Right cardiac atrium (tissue), 5 donors: ENCODE results near the gene TST. TPM values are rescaled to one million over a fixed set of nuclear protein-coding genes. Genes with fewer than 3 reads are reported as not detected.
"Not testable (repeated sequence)": the region's sequence is repeated elsewhere in the genome, so short reads cannot be mapped to it uniquely, and the experiment has no call there.

Experiments used
- ATAC-seq, 2 donors: fragments of 200-7000 bp; cut with Tn5 transposase; one replicate each; pipeline versions ENCODE4 v1.8.0 to v1.9.1; 2020; ENCODE audit warnings: moderate library complexity in 2 of 2, mild to moderate bottlenecking in 1 of 2
- DNase-seq, 3 donors: peaks; one replicate each; pipeline ENCODE4 v3.0.0-alpha.2; 2020
- H3K27ac ChIP-seq: one replicate; pipeline ENCODE4 v1.5.1; 2013; ENCODE audit warnings: mild to moderate bottlenecking, low read length, control low read depth, moderate library complexity
- H3K27me3 ChIP-seq: one replicate; pipeline ENCODE4 v1.6.1; 2013; ENCODE audit not compliant: control insufficient read depth, insufficient read depth
- H3K4me1 ChIP-seq: one replicate; pipeline ENCODE4 v1.6.1; 2013; ENCODE audit warnings: low read length; ENCODE audit not compliant: control insufficient read depth, insufficient read depth
- H3K4me3 ChIP-seq: one replicate; pipeline ENCODE4 v1.5.1; 2013; ENCODE audit warnings: low read length, control low read depth
- H3K9me3 ChIP-seq: one replicate; pipeline ENCODE4 v1.6.1; 2013; ENCODE audit warnings: low read length; ENCODE audit not compliant: control insufficient read depth
- WGBS: extraction: QIAGEN DNeasy Blood & Tissue Kit; methylation state at CpG from one replicate; pipeline ENCODE4 v1.1.7; 2013; 5-methylcytosine and 5-hydroxymethylcytosine counted together
- intact Hi-C, 4 donors: fragments of 100-400 bp; cut with DNase I; formaldehyde crosslinking; loops; one replicate each; pipeline versions ENCODE4 v1.11.0 to v1.14.0; 2022 to 2023
- polyA plus RNA-seq: library from polyadenylated mRNA; stranded (reverse); fragments of 200-250 nt; gene quantifications from one replicate; pipeline ENCODE4 v1.2.3, GENCODE V29; 2013
- total RNA-seq, 4 donors: library from RNA; stranded (reverse); fragmentation: NEBNext Ultra II Directional; extraction: Animal tissue kit (Norgen Biotek cat#: 25700); gene quantifications; one replicate each; pipeline ENCODE4 v1.2.1, GENCODE V29; 2021
- donor health status: healthy with polysubstance abuse.
- donor health status: DM: no; HTN: yes; CAD: no.
- donor health status: DM: no; HTN: no; CAD: no.
- donor health status: DM: no; HTN: yes; CAD: no; lungs with severe emphysema.
- donor health status: DM: yes; HTN: yes; CAD: no.

TST gene
- total and polyA plus RNA-seq, 5 donors, result 31.7 to 67.9 (median 36.7) TPM

GRCh38 chr22:36998620-36999351 lies 20.5 kb downstream of the TST start:
- no peak for ATAC-seq
- H3K27me3 ChIP-seq, result no peaks in the 10 kb centered on the region
- no peak overlapping the region for H3K4me3 ChIP-seq
- 77% methylated on average over 9 of the region's 9 CpGs for WGBS
- H3K9me3 ChIP-seq, result no peaks in the 10 kb centered on the region
- DNase-seq, result no peak
- H3K4me1 ChIP-seq, result no peaks in the 10 kb centered on the region
- intact Hi-C loops, result no loop called here
- no peak overlapping the region for H3K27ac ChIP-seq

DNA sequence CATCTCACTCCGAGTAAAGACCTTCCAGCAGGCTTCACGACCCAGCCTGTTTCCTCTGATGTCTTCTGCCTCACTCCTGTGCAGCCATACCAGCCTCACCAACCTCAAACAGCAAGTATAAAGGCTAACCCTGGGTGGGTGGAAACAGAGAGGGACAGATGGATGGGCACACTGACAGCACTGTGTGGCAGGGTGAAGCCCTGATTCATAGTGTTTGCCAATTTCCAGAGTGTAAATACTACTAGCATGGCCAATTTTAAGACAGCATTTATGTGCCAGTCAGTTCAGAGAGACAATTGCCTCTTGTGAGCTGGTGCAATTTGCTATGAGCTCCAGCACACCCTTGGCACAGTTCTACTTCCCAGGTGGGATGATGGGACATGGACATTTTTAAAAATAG lies 21.5 kb downstream of the TST start:
- no peaks in the 10 kb centered on the region for H3K4me1 ChIP-seq
- 80% methylated on average over 2 of the region's 2 CpGs for WGBS
- H3K27ac ChIP-seq, result no peak overlapping the region
- no peaks in the 10 kb centered on the region for H3K27me3 ChIP-seq
- intact Hi-C loops, result no loop called here
- no peak overlapping the region for H3K4me3 ChIP-seq
- ATAC-seq (no peak), DNase-seq (no peak)
- no peaks in the 10 kb centered on the region for H3K9me3 ChIP-seq

- WGBS, result 45% methylated on average over 6 of the region's 6 CpGs
- H3K27ac ChIP-seq, result no peak overlapping the region
- no peak for DNase-seq
- intact Hi-C loops, result no loop called here
- H3K27me3 ChIP-seq, result no peaks in the 10 kb centered on the region
- no peaks in the 10 kb centered on the region for H3K9me3 ChIP-seq
- no peak for ATAC-seq
- H3K4me1 ChIP-seq, result no peaks in the 10 kb centered on the region
- no peak overlapping the region for H3K4me3 ChIP-seq
Observed at GRCh38 chr22:36991206-36991605, 28.0 kb downstream of the TST start.

- no peak for ATAC-seq
- no peaks in the 10 kb centered on the region for H3K9me3 ChIP-seq
- WGBS, result 66% methylated on average over 6 of the region's 6 CpGs
- DNase-seq, result no peak
- no peaks in the 10 kb centered on the region for H3K4me1 ChIP-seq
- intact Hi-C loops, result no loop called here
- no peak overlapping the region for H3K4me3 ChIP-seq
- H3K27ac ChIP-seq, result no peak overlapping the region
- no peaks in the 10 kb centered on the region for H3K27me3 ChIP-seq
Observed at GRCh38 chr22:36990457-36990856, 28.8 kb downstream of the TST start.

- intact Hi-C loops, H3K27ac ChIP-seq, ATAC-seq, H3K4me1 ChIP-seq, H3K4me3 ChIP-seq, H3K9me3 ChIP-seq, H3K27me3 ChIP-seq, DNase-seq: not testable (repeated sequence)
- 89% methylated on average over 4 of the region's 4 CpGs for WGBS
Observed at GRCh38 chr22:36989012-36989411, 30.2 kb downstream of the TST start.

DNA sequence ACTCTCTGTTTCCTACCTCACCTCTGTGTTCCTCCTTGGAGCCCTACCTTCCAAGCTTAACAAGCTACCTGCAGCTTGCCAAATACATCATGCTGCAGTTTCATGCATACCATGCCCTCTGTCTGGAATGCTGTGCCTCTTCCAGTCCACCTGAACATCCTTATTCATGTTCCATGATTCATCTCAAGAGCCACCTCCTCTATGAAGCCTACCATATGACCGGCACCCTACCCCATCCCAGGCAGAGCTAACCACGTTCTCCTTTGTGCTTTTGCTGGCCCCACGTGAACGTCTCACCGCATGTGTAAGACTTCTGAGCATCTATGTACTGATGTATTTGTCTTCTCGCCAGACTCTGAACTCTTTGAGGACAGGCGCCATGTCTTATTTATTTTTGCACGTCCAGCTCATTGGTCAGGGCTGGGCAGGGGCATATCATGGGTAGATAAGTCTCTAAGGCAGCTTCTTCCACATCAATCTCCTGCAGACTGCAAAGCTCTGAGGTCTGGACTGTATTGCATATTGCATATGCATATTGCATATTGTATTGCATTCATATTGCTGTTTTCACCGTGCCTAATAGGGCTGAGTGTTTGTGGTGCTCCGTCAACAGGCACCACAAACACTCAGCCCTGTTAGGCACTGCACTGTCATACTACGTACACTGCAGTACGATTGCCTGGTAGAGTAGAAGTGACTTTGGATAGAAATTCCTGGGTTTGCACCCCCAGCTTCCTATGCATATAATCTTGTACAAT lies 31.0 kb downstream of the TST start:
- no peak overlapping the region for H3K4me3 ChIP-seq
- H3K4me1 ChIP-seq, result no peaks in the 10 kb centered on the region
- no peaks in the 10 kb centered on the region for H3K27me3 ChIP-seq
- WGBS, result 71% methylated on average over 12 of the region's 12 CpGs
- DNase-seq (no peak), ATAC-seq (no peak)
- no peaks in the 10 kb centered on the region for H3K9me3 ChIP-seq
- intact Hi-C loops, result no loop called here
- H3K27ac ChIP-seq, result no peak overlapping the region

DNA sequence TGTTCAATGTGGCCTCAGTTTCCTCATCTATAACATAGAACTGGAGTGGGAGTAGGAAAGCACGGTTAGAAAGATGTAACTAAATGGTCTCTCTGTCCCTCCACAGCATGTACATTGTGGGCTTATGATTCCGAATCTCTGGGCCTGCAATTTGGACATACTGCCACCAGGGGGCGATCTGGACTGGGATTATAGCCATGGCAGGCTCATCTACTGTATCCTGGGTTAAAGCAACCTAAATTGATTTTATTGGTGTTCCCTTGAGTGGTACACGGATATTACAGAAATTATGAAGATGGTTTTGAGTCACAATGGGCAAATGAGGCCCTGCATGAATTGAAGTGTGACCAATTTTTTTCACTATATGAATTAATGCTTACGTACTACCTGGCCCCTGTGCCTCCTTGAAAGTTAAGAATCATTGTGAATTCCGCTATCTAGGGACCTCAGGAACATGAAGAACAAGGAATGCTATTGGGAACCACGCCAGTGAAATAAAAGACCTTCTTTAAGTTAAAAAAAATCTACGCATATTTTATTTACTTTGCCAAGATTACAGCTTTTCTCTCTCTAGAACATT lies 32.9 kb downstream of the TST start:
- DNase-seq, result no peak
- Histone ChIP-seq H3K4me1 (no peaks in the 10 kb centered on the region), H3K9me3 (no peaks in the 10 kb centered on the region), H3K4me3 (no peak overlapping the region), H3K27ac (no peak overlapping the region), H3K27me3 (no peaks in the 10 kb centered on the region)
- WGBS, result 53% methylated on average over 8 of the region's 8 CpGs
- intact Hi-C loops, result no loop called here
- ATAC-seq, result no peak

DNA sequence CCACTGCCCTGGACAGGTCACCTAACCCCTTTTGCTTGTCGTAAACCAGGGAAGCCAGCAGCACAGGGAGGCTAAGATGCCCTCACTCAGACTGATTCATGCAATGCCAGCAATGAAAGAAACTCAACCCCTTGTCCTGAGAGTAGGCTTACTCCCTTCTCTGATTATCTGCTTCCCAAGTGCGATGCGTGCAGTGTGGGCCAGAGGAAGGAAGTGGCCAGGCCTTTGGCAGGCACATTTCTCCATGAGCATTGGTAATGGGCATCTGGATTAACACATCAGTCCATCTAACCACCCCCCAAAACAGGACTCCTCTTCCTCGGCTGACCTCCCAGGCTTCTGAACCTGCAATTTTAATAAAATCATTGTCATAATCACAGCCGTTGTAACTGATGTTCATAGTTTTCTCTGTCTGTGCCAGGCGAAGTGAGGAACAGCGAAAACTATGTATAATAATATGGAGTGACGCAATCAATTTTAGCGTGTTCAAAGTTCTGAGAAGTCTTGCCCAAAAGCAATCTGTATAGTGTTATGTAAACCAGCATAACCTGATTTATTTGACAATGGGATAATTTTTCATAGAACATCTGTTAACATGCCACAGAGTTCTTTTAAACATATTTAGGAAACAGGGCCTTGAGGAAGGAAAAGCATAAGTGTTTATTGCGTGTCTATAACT lies 33.9 kb downstream of the TST start:
- 81% methylated on average over 10 of the region's 10 CpGs for WGBS
- Histone ChIP-seq H3K27me3 (no peaks in the 10 kb centered on the region), H3K4me1 (no peaks in the 10 kb centered on the region), H3K27ac (no peak overlapping the region), H3K9me3 (no peaks in the 10 kb centered on the region), H3K4me3 (no peak overlapping the region)
- ATAC-seq, result no peak
- DNase-seq, result no peak
- intact Hi-C loops, result no loop called here

- Histone ChIP-seq H3K27me3 (no peaks in the 10 kb centered on the region), H3K27ac (no peak overlapping the region), H3K4me1 (no peaks in the 10 kb centered on the region), H3K9me3 (no peaks in the 10 kb centered on the region), H3K4me3 (no peak overlapping the region)
- ATAC-seq (no peak), DNase-seq (no peak)
- intact Hi-C loops, result no loop called here
- 49% methylated on average over 5 of the region's 5 CpGs for whole genome bisulfite sequencing
Observed at GRCh38 chr22:36982136-36982535, 37.1 kb downstream of the TST start.

DNA sequence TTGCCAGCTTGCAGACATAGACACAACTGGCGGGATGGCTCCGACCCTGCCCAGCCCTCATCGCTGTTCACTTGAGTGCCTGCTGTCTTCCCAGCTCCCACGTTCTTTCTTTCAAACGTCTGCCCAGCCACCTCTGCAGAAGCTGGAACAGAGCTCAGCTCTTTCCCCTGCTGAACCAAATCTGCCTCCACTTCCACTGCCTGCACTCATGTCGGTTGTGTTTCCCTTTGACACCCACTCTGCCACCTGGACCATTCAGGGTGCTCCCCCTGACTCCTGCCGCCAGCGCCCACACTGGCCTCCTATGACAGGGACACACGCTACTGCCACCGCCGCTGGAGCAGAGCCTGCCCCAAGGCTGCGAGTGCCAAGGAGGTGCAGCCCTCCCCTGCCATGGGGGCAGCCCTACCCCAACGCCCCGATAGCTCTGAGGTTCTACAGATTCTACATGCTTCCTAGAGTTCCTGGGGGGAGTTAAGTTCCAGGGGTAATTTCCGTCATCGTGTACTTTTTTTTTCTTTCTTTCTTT lies 37.9 kb downstream of the TST start:
- H3K27ac ChIP-seq, result no peak overlapping the region
- intact Hi-C loops, result no loop called here
- no peaks in the 10 kb centered on the region for H3K4me1 ChIP-seq
- no peak for DNase-seq
- H3K4me3 ChIP-seq, result no peak overlapping the region
- no peaks in the 10 kb centered on the region for H3K9me3 ChIP-seq
- no peak for ATAC-seq
- 77% methylated on average over 16 of the region's 16 CpGs for WGBS
- H3K27me3 ChIP-seq, result no peaks in the 10 kb centered on the region
